ENCODE data around the gene CLEC3B. TPM values are rescaled to one million over a fixed set of nuclear protein-coding genes. Genes with fewer than 3 reads are reported as not detected.

Gene CLEC3B
- total and polyA plus RNA-seq, 2 of the 8 experiments (the other 6 are each of a cell fraction or from before 2014, with no cell fraction given) = 0.32 TPM; not detected in 1

- Histone ChIP-seq H3K23me2 (ENCODE audit: low read depth, low read length) (no peaks in the 10 kb centered on the region; the same call in 1 of the 2 replicates), H2AK5ac (ENCODE audit: low read depth, low read length) (no peak overlapping the region), H3K23ac (ENCODE audit: insufficient read length) (no peak overlapping the region), H3K36me3 (ENCODE audit: control insufficient read depth in 2 of 4, insufficient read depth in 4 of 4, low read length in 3 of 4) (peaks cover 19 to 51% (median 44%) of the 10 kb centered on the region in 4 experiments), H4K8ac (ENCODE audit: extremely low read depth, insufficient read depth, low read length) (no peak overlapping the region), H2BK5ac (ENCODE audit: low read depth, low read length) (no peak overlapping the region), H2BK12ac (ENCODE audit: low read depth, low read length) (no peak overlapping the region), H3K4me3 (ENCODE audit: extremely low read depth in 1 of 4, insufficient read depth in 2 of 4, low read depth in 3 of 4, low read length in 4 of 4) (no peak overlapping the region), H2AFZ (ENCODE audit: low read length) (no peak overlapping the region), H3K9ac (replicated peaks in 1 of 4; ENCODE audit: extremely low read depth in 1 of 4, low read depth in 3 of 4, low read length in 3 of 4) (no peak overlapping the region), H2BK20ac (ENCODE audit: low read length) (no peak overlapping the region), H4K91ac (replicated peaks; ENCODE audit: insufficient read length, low read length) (no peak overlapping the region), H3K79me1 (ENCODE audit: low read depth, low read length) (peaks cover 6% of the 10 kb centered on the region; the same call in 1 of the 2 replicates), H2BK120ac (replicated peaks; ENCODE audit: low read depth, low read length) (no peak overlapping the region), H3K9me3 (ENCODE audit: insufficient read depth in 2 of 2, low read depth in 1 of 2, low read length in 1 of 2) (no peaks in the 10 kb centered on the region), H3K27me3 (replicated peaks in 1 of 4; ENCODE audit: control insufficient read depth in 3 of 4, extremely low read depth in 1 of 4, insufficient read depth in 3 of 4, low read length in 3 of 4) (no peaks in the 10 kb centered on the region), H3K4me1 (replicated peaks in 1 of 4; ENCODE audit: control insufficient read depth in 3 of 4, insufficient read depth in 4 of 4, low read length in 3 of 4) (peaks cover 4 to 7% (median 6%) of the 10 kb centered on the region in 4 experiments; a peak in 6 of 7 replicates), H3K79me2 (ENCODE audit: control insufficient read depth in 1 of 2, insufficient read depth in 2 of 2, low read length in 2 of 2) (peaks cover 0 to 31% of the 10 kb centered on the region in 2 experiments; a peak in 2 of 4 replicates), H3K27ac (ENCODE audit: low read depth, low read length) (no peak overlapping the region), H3K4me2 (ENCODE audit: insufficient read depth in 1 of 2, low read depth in 2 of 2, low read length in 2 of 2) (no peak overlapping the region), H4K20me1 (replicated peaks in 1 of 2; ENCODE audit: control insufficient read depth in 1 of 2, insufficient read depth in 2 of 2, low read length in 2 of 2) (peaks cover 5 to 9% of the 10 kb centered on the region in 2 experiments), H3K56ac (replicated peaks; ENCODE audit: insufficient read length, low read depth, low read length) (no peak overlapping the region), H2BK15ac (ENCODE audit: low read length) (no peak overlapping the region), H3K14ac (ENCODE audit: insufficient read length) (no peak overlapping the region), H3K4ac (replicated peaks; ENCODE audit: insufficient read length, low read depth, low read length) (no peak overlapping the region), H4K5ac (ENCODE audit: insufficient read length, low read depth, low read length) (no peak overlapping the region), H3K18ac (ENCODE audit: extremely low read depth, low read length) (no peak overlapping the region)
- FAIRE-seq (no peak), DNase-seq (ENCODE audit: low read depth in 1 of 2, low spot score in 2 of 2) (no peak)
- TF ChIP-seq RAD21 (IDR thresholded peaks at IDR 0.05 in 1 of 2, conservative IDR thresholded peaks at IDR 0.05 in 1 of 2; ENCODE audit: low read depth in 2 of 2, low read length in 2 of 2) = no peak
- no peak for TF ChIP-seq SRF (IDR thresholded peaks at IDR 0.05; ENCODE audit: low read depth, low read length)
- TF ChIP-seq MAFK (IDR thresholded peaks at IDR 0.05; ENCODE audit: low read depth, low read length) = no peak
- no peak for TF ChIP-seq BRCA1 (IDR thresholded peaks at IDR 0.05; ENCODE audit: low read depth, low read length)
- no peak for TF ChIP-seq EP300 (IDR thresholded peaks at IDR 0.05; ENCODE audit: borderline replicate concordance in 1 of 2, low read depth in 2 of 2, low read length in 2 of 2)
- ChIA-PET CTCF (ENCODE audit: partially characterized antibody) (interaction anchor here (0.7 to 3.8 kb wide), 6 partner anchors 10 to 563 kb away, joined by 3 to 20 read pairs (median 4); no protein-coding TSS in a partner anchor), POLR2A (ENCODE audit: partially characterized antibody) (interaction anchor here (0.7 to 6.6 kb wide), 3 partner anchors 12 to 233 kb away, joined by 3 to 29 read pairs (median 11); partner anchors contain the start of genes EXOSC7 and ZDHHC3)
- WGBS, 2 experiments (ENCODE audit: extremely low coverage in 1 of 2, insufficient coverage in 1 of 2, insufficient read length in 1 of 2, insufficient replicate concordance in 2 of 2, low coverage in 1 of 2, low lambda C conversion rate in 2 of 2, missing lambda C conversion rate in 1 of 2) = 92% methylated on average over 8 of the region's 8 CpGs; no CpG with 5 or more reads in 1 of the 2 experiments
These were observed 30.8 kb upstream of the CLEC3B start for GRCh38 chr3:44995142-44995770.
